Urinary bladder (tissue), 4 donors: ENCODE results near the gene CSH2. TPM values are rescaled to one million over a fixed set of nuclear protein-coding genes. Genes with fewer than 3 reads are reported as not detected.
"Not testable (repeated sequence)": the region's sequence is repeated elsewhere in the genome, so short reads cannot be mapped to it uniquely, and the experiment has no call there.

Experiments
- DNase-seq: peaks from one replicate; pipeline ENCODE4 v3.0.0-alpha.2; 2015; ENCODE audit errors: extremely low spot score
- H3K27ac ChIP-seq: one replicate; pipeline ENCODE4 v1.5.1; 2013; ENCODE audit warnings: low read depth, mild to moderate bottlenecking, moderate library complexity
- H3K36me3 ChIP-seq: one replicate; pipeline ENCODE4 v1.6.1; 2013; ENCODE audit warnings: mild to moderate bottlenecking, moderate library complexity; ENCODE audit not compliant: insufficient read depth
- H3K4me1 ChIP-seq: one replicate; pipeline ENCODE4 v1.6.1; 2013; ENCODE audit warnings: mild to moderate bottlenecking, moderate library complexity; ENCODE audit not compliant: insufficient read depth
- H3K4me3 ChIP-seq: one replicate; pipeline ENCODE4 v1.5.1; 2013; ENCODE audit warnings: low read depth, low read length
- WGBS: extraction: QIAGEN DNeasy Blood & Tissue Kit; methylation state at CpG from one replicate; pipeline ENCODE4 v1.1.7; 2013; 5-methylcytosine and 5-hydroxymethylcytosine counted together
- polyA plus RNA-seq: library from polyadenylated mRNA; stranded (reverse); fragments of 200-250 nt; gene quantifications from one replicate; pipeline ENCODE4 v1.2.3, GENCODE V29; 2013
- total RNA-seq: library from RNA; depleted of rRNA; stranded (reverse); fragments of >200 nt; gene quantifications from one replicate; pipeline ENCODE4 v1.2.3, GENCODE V29; 2014
- donor health status: healthy with polysubstance abuse.
- donor health status: healthy.

CSH2 gene
- total and polyA plus RNA-seq, 2 donors, result not detected

DNA sequence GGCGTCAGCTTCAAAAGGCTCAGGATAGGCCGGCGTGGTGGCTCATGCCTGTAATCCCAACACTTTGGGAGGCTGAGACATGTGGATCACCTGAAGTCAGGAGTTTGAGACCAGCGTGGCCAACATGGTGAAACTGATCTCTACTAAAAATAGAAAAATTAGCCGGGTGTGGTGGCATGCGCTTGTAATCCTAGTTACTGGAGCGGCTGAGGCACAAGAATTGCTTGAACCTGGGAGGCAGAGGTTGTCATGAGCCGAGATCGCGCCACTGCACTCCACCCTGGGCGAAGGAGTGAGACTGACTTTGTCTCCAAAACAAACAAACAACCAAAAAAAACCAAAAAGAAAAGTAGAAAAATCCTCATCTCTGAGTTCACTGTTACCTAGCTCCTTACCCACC, 11.6 kb upstream of the CSH2 start:
- H3K4me3 ChIP-seq, H3K4me1 ChIP-seq, H3K27ac ChIP-seq, DNase-seq, H3K36me3 ChIP-seq: not testable (repeated sequence)
- 88% methylated on average over 11 of the region's 11 CpGs for WGBS

GRCh38 chr17:63882626-63883126, 9.2 kb upstream of the CSH2 start:
- not testable (repeated sequence) for H3K4me3 ChIP-seq, DNase-seq, H3K4me1 ChIP-seq, H3K27ac ChIP-seq, H3K36me3 ChIP-seq
- 85% methylated on average over 9 of the region's 9 CpGs for WGBS

GRCh38 chr17:63881935-63882601, 8.6 kb upstream of the CSH2 start, which contains the start of gene GH2:
GH2 (minus strand) TSS chr17:63881944; CDS start chr17:63881801, 143 bp downstream.
- Histone ChIP-seq H3K27ac (no peak within 1 kb of the TSS), H3K4me1 (no peaks in the 10 kb centered on the region), H3K4me3 (no peak within 1 kb of the TSS), H3K36me3 (no peaks in the 10 kb centered on the region)
- WGBS, result 36% methylated on average over 15 of the region's 15 CpGs
- DNase-seq, result no peak

DNA sequence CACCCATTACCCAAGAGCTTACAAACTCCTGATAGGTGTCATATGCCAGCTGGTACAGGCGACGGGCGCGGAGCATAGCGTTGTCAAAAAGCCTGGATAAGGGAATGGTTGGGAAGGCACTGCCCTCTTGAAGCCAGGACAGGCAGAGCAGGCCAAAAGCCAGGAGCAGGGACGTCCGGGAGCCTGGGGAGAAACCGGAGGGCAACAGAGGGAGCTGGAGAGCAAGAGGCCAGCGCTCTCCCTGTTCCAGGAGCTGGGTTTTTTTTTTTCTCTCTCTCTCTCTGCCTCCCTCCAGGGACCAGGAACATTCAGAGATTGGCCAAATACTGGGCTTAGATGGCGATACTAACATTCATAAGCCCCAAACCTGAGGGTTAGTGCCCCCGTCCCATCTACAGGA, 7.9 kb upstream of the CSH2 start:
- not testable (repeated sequence) for H3K4me1 ChIP-seq, H3K27ac ChIP-seq, DNase-seq, H3K4me3 ChIP-seq, H3K36me3 ChIP-seq
- WGBS, result 53% methylated on average over 11 of the region's 11 CpGs

DNA sequence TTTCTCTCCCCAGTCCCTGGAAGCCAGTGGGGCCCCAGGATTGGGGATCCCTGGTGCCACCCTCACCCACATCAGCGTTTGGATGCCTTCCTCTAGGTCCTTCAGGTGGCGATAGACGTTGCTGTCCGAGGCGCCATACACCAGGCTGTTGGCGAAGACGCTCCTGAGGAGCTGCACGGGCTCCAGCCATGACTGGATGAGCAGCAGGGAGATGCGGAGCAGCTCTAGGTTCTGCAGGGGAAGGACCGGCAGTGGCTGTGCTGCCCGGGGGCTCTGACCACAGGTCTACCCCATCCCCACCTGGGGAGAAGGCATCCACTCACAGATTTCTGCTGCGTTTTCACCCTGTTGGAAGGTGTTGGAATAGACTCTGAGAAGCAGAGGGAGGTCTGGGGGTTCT, 7.2 kb upstream of the CSH2 start:
- Histone ChIP-seq H3K4me3 (no peak overlapping the region), H3K36me3 (no peaks in the 10 kb centered on the region), H3K4me1 (no peaks in the 10 kb centered on the region), H3K27ac (no peak overlapping the region)
- WGBS, result 83% methylated on average over 12 of the region's 12 CpGs
- DNase-seq, result no peak

- not testable (repeated sequence) for H3K4me3 ChIP-seq, H3K27ac ChIP-seq, H3K36me3 ChIP-seq, H3K4me1 ChIP-seq, DNase-seq
- WGBS, result 87% methylated on average over 9 of the region's 9 CpGs
These were observed 4.9 kb upstream of the CSH2 start for GRCh38 chr17:63878413-63878812.

DNA sequence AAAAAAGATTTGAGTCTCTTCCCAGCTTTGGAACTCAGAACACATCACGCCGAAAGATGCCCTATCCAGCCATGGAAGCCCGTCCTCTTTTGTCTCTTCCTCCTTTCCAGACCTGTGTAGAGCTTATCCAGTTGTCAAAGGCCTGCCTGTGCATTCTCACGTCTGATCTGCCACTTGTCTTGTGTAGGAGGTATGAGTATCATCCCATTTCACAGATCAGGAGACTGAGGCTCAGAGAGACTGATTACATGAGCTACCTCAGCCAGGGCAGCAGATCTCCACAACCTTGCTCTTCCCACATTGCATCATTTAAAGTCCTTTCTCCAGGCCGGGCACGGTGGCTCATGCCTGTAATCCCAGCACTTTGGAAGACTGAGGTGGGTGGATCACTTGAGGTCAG, 1.2 kb upstream of the CSH2 start:
- not testable (repeated sequence) for H3K4me3 ChIP-seq, H3K27ac ChIP-seq, H3K4me1 ChIP-seq, DNase-seq, H3K36me3 ChIP-seq
- 77% methylated on average over 6 of the region's 6 CpGs for WGBS

DNA sequence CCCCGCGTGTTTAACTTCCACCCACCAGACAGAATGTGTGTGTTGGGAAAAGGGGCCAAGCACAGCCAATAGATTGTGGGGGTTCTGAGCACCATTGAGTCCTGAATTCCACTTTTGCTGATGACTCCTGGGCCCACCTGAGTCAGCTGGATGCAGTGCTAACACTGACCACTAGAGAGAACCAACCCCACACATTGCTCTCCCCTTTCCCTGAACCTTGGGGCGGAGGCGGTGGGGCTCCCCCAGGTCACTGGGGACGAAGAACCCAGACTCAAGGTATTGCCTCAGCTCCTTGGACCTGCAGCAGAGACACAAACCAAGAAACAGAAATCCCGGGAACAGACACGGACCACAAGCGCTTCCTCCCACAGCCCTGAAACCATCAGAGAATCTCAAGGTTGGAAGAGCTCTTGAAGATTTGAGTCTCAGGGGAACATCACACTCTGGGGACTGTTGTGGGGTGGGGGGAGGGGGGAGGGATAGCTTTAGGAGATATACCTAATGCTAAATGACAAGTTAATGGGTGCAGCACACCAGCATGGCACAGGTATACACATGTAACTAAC, 667 bp upstream of the CSH2 start:
- not testable (repeated sequence) for H3K36me3 ChIP-seq, H3K4me1 ChIP-seq, DNase-seq, H3K27ac ChIP-seq, H3K4me3 ChIP-seq
- 73% methylated on average over 6 of the region's 8 CpGs for WGBS

- whole genome bisulfite sequencing, result 93% methylated on average over 15 of the region's 15 CpGs
- not testable (repeated sequence) for H3K4me1 ChIP-seq
These were observed 1.7 kb downstream of the CSH2 start for GRCh38 chr17:63871646-63872365.

DNA sequence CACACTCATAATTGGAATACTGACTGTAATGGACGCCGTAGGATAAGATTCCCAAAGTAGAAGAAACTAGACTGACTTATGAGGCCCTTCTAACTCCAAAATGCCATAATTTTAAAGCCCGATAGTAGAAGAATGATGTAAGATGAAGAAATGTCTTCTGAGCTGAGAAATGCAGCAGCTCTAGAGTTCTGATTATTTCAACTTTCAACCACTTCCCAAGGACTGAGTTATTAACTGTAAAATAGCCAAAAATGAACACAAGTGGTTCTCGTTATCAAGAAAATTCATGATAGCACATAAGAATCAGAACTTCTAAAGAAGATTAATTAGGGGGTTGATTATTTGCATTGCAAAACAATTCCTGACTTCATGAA, 3.2 kb downstream of the CSH2 start:
- not testable (repeated sequence) for H3K27ac ChIP-seq, DNase-seq, H3K4me3 ChIP-seq, H3K4me1 ChIP-seq, H3K36me3 ChIP-seq
- WGBS, result 86% methylated on average over 4 of the region's 4 CpGs

More at GRCh38 chr17:63871646-63872365, 1.7 kb downstream of the CSH2 start:
- not testable (repeated sequence) for H3K36me3 ChIP-seq, H3K27ac ChIP-seq, DNase-seq, H3K4me3 ChIP-seq

DNA sequence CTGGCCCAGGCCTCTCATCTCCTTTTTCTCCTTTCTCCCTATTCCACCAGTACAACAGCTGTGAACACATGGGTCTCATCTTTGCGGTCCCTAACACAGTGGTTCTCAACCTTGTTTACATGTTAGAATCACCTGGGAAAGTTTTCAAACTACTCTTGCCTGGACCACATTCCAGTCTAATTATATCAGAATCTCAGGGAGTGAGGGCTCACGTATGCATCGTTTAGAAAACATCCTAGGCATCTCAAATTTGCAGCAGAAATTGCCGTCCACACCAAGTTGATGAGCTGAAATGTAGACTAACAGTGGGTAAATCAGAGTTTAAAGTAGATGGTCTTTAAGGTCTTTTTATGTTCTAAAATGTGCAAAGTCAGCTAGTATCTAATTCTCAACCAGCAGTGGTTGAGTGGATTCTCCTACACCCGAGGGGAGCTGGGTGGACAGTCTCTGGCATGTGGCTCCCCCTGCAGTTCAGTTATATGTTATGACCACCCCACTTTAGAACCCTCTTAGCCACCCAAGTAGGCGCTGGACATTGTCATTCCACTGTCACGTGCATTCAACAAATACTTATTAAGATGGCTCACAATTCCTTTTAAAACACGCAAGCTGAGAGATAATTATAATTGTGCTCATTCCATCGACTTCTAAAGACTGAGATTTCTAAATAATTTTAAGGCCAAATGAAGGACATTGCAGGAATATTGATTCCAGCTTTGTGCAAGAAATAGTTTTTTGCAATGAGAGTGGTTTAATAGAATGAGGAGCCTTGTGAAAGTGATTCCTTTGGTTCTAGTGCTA, 3.8 kb downstream of the CSH2 start:
- DNase-seq, H3K36me3 ChIP-seq, H3K4me1 ChIP-seq, H3K27ac ChIP-seq, H3K4me3 ChIP-seq: not testable (repeated sequence)
- 48% methylated on average over 9 of the region's 9 CpGs for WGBS

DNA sequence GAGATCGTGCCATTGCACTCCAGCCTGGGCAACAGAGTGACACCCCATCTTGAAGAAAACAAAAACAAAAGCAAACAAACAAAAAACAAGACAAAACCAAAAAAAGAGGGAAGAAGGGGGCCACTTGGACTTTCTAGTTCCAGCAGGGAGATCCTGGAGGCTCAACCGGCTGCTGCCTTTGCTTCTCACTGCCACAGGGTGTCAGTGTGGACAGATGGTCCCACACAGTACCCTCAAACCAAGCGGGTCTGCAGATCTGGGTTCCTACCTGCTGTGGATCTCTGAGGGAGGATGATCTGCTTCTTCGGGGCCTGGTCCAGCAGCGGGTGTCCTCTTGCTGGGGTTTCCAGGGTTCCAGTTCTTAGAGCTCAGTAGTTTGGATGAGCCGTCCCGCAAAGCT, 6.9 kb downstream of the CSH2 start:
- WGBS, result 80% methylated on average over 7 of the region's 7 CpGs
- DNase-seq, H3K4me3 ChIP-seq: not testable (repeated sequence)

DNA sequence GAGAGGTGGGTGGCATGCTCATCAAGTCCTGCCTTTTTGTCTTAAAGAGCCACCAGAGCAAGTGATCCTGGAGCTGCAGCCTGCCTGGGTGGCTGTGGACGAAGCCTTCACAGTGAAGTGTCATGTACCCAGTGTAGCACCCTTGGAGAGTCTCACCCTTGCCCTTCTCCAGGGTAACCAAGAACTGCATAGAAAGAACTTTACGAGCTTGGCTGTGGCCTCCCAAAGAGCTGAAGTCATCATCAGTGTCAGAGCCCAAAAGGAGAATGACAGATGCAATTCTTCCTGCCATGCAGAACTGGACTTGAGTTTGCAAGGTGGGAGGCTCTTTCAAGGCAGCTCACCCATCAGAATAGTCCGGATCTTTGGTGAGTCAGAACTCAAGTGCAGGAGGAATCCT, 14.2 kb downstream of the CSH2 start:
- H3K27ac ChIP-seq, result no peak overlapping the region
- DNase-seq, result no peak
- no peaks in the 10 kb centered on the region for H3K4me1 ChIP-seq
- 74% methylated on average over 3 of the region's 3 CpGs for WGBS
- H3K4me3 ChIP-seq, result no peak overlapping the region
- H3K36me3 ChIP-seq, result no peaks in the 10 kb centered on the region

More for the DNA sequence above, 6.9 kb downstream of the CSH2 start:
- H3K27ac ChIP-seq, H3K36me3 ChIP-seq, H3K4me1 ChIP-seq: not testable (repeated sequence)
